GM18508 (cell line): ENCODE results near the gene KCNQ2.
"Not testable (repeated sequence)": the region's sequence is repeated elsewhere in the genome, so short reads cannot be mapped to it uniquely, and the experiment has no call there.

ENCODE experiments used
- ATAC-seq: cut with Tn5 transposase; IDR thresholded peaks from one replicate; pipeline ENCODE4 v1.9.1; 2021; ENCODE audit warnings: moderate number of reproducible peaks; ENCODE audit not compliant: insufficient read depth, unreplicated experiment

Gene KCNQ2

DNA sequence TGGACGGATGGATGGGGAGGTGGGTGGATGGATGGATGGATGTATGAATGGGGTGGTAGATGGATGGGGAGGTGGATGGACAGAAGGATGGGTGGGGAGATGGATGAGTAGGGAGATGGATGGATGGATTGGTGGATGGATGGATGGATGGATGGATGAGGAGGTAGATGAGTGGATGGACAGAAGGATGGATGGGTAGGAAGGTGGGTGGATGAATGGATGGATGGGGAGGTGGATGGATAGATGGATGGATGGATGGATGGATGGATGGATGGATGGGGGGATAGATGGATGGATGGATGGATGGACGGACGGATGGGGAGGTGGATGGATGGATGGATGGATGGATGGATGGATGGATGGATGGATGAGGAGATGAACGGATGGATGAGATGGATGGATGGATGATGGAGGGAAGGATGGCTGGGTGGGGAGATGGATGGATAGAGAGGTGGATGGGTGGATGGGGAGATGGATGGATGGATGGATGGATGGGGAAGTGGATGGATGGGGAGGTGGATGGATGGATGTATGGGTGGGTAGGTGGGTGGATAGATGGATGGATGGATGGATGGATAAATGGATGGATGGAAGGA lies 19.3 kb upstream of the KCNQ2 start:
- no peak for ATAC-seq

DNA sequence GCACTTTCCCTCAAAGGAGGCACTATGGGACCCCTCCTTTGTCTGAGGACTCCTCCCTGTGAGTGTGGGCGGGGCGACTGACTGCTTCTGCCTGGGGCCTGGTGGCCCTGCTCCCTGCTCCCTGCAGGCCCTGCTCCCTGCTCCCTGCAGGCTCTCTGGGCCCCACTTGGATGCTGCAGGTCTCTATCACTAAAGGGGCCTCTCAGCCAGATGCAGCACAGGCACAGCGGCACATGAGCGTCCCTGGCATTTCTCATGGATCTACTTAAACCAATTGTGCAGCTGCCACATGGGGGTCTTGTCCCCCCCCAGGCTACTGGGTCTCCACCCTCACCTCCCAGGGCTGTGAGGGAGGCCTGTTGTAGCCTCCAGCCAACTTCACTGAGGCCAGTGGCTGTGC lies 18.6 kb upstream of the KCNQ2 start:
- no peak for ATAC-seq

DNA sequence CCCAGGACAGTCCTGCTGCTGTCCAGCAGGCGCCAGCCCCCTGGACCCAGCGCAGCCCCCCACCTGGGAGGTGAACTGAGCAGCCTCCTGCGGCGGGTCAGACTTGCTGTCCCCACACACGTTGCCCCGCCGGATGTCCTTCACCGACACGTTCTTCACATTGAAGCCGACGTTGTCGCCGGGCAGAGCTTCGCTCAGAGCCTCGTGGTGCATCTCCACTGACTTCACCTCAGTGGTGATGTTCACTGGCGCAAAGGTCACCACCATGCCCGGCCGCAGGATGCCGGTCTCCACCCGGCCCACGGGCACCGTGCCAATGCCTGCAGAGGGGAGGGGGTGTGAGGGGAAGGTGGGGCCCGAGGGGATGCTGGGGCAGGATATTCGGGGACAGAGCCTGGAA lies 18.0 kb upstream of the KCNQ2 start:
- ATAC-seq, result no peak

DNA sequence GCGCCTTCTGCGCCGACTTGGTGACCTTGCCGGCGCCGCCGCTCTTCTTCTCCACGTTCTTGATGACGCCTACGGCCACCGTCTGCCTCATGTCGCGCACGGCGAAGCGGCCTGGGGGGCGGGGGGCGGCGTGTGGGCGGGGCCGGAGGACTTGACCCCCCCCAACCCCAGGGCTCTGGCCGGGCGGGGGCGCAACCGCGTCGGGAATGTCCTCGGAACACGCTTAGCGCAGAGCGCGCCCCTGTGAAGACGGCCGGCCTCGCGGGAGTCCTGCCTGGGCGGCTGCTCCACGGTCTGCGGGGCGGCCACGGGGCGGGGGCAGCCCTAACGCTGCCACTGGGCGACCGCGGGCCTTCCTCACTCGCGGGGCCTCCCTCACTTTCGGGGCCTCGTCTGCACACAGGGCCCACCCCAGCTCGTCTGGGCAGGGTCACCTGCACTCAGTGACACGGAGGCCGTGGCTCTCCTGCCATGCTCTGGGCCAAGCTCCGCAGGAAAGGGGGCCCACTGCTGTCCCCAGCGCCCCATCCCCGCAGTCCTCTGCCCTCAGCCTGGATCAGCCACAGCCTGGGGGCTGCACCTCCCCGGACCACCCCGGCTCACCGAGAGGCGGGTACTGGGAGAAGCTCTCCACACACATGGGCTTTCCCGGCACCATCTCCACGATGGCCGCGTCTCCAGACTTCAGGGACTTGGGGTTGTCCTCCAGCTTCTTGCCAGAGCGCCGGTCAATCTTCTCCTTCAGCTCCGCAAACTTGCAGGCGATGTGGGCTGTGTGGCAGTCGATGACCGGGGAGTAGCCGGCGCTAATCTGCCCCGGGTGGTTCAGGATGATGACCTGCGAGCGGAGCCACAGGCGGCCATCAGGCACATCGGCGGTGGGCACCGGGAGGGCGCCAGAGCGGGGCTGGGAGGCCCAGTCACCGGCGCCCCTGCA lies 16.1 kb upstream of the KCNQ2 start:
- no peak for ATAC-seq

DNA sequence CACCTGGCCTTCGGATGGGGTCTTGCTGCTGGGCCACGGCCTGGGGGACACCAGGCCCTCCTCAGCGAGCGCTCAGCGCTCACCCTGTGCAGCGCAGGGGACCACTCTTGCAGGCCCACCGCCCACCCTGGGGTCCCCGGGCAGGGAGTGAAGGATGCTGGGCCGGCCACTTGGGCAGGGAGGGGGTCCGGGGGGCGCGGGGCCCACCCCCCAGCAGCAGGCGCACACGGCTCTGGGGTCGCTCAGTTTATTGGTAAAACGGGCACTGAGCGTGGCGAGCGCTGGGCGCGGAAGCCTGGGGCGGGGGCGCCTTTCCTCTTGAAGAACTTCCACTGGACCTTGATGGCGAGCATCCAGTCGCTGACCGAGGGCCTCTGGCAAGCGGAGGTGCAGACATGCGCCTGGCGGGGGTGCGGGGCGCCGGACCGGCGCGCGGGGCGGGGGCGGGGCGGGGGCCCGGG lies 15.4 kb upstream of the KCNQ2 start:
- no peak for ATAC-seq

DNA sequence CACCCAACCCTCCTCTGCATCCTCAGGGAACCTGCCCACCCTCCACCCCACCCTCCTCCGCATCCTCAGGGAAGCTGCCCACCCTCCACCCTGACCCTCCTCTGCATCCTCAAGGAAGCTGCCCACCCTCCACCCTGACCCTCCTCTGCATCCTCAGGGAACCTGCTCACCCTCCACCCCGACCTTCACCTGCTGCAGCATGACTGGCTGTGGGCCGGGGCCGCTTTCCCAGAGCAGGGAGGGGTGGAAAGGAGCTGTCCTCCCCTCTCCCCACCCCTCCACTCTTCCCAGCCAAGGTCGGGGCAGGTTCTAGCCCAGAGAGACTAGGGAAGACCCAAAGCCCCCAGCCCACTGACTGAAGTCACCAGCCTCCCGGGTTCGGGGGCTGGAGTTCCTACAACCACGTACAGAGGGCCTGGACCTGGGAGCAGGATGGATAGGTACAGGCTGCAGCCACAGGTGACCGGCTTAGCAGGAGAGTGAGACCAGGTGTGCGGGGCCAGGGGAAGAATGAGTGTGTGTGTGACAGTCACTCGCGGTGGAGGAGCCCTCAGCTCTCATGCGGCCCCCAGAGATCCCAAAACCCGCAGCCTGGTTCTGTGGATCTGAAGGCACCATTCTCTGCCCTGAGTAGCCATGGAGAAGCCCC lies 14.8 kb upstream of the KCNQ2 start:
- ATAC-seq, result no peak

DNA sequence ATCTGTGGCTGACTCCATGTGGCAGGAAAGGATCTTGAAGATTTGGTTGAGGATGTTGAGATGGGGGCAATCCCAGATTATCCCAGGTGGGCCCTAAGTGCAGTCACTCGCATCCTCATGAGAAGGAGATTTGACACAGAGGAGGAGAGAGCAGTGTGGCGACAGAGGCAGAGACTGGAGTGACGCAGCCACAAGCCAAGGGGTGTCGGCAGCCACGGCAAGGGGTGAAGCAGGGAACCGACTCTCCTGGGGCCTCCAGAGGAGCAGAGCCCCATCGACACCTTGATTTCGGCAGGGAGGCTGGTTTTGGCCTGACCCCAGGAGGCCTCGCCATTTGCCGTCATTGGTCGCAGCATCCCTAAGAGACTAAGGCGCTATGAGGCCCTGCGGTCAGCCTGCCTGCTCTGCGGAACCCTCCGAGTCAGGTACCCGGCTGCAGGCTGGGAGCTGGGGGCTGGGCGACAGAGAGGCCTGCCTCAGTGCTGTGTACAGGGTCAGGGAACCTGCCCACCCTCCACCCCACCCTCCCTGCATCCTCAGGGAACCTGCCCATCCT lies 13.9 kb upstream of the KCNQ2 start:
- ATAC-seq, result no peak

DNA sequence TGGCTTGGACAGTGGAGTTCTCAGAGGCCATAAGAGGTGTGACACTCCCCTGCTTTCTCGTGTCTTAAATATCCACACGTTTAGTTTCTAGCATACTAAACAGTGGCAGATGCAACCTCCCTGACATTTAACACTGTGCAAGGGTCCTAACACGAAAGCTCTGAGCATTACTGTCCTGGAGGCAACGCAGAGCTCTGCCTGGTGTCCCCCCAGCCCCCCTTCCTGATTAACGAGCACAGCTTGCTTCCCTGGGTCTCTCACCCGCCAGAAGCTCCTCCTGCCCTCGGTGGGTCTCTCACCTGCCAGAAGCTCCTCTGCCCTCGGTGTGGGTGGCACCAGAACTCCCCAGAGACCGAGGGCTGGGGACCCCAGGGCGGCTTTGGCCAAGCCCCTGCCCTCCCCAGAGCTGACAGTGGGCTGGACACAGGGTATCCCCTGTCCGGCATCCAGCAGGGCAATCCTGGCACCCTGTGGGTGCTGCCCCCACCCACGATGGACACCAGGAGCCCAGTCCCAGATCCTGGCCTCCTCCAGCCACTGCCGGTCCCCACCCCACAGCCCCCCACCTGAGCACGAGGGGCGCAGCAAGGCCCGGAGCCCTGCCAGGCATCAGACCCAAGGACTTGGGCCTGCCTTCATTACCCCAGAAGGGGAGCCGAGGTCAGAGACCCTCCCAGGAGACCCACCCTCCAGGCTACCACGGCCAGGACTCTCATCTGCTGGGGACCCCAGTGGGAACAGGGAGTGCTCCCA lies 12.4 kb upstream of the KCNQ2 start:
- no peak for ATAC-seq

DNA sequence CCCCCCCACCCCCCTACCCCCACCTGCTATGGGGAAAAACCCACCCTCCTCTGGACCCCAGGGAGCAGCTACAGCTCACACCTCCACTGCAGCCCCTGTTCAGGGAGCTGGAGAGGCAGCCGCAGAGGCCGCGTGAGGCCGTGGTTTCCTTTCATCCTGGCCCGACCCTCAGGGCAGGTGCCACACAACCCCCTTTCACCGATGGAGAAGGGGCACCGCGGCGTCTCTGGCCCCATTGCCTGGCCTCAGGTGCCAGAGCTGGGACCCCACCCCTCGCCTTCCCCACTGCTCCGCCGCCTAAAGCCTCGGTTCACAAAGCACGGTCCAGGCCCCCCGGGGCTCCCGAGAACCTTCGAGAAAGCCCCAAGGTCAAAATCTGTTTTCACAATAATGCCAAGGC lies 11.8 kb upstream of the KCNQ2 start:
- ATAC-seq, result no peak

DNA sequence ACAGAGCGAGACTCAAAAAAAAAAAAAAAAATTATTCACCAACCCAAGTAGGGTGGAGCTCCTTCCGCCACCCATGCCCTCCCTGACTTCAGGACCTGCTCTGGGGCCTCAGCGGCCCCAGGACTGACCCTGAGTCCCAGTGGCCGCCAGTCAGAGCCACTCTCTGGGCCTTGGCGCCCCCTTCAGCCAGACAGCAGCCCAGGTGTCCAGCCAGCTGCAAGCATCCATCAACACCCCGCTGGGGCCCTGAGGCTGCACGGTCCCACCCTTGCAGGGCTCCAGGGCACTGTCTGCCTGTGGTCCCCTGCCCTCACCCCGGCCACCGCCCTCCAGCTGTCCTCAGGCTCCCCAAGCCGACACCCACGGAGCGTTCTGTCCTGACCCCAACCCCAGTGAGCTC lies 11.4 kb upstream of the KCNQ2 start:
- ATAC-seq, result no peak

DNA sequence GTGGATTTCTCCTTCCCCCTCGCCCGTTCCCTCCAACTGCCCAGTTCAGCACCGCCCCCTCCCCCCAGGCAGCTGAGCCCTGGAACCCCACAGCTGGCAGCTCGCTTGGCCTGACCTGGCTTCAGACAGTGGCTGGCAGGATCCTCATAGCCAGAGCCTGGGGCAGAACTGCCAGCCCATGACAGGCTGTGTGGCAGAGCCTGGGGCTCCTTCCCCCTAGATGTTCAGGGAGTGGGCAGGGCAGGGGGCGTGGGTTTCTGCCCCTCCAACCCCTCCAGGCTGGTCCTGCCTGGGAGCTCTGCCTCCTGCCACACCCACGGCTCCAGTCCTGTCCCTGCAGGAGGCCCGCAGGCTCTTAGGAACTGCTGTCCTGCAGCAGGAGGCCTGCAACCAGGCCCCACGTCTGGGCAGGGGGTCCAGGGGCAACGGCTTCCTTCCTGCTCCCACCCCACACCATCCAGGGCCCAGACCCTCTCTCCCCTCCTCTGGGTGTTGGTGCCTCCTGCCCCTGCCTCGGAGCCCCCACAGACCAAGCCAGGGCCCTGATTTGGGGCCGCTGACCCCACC lies 9.6 kb upstream of the KCNQ2 start:
- no peak for ATAC-seq

DNA sequence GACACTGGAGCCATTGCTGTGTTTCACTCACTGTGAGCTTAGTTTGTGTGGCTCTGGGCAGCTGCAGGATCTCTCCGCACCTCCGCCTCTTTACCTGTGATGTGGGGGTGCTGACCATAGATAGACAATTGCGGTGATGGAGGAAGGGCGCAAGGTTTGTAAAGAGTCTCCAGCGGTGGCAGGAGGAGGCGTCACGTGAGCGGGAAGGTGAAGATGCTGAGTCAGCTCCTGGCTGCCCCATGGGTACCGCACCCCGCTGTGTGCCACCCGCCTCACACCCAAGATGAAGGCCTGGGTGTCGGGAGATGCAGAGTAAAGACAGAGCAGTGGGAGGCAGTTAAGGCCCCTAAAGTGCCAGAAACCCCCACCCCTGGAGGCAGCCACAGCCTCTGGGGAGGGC lies 9.0 kb upstream of the KCNQ2 start:
- no peak for ATAC-seq

DNA sequence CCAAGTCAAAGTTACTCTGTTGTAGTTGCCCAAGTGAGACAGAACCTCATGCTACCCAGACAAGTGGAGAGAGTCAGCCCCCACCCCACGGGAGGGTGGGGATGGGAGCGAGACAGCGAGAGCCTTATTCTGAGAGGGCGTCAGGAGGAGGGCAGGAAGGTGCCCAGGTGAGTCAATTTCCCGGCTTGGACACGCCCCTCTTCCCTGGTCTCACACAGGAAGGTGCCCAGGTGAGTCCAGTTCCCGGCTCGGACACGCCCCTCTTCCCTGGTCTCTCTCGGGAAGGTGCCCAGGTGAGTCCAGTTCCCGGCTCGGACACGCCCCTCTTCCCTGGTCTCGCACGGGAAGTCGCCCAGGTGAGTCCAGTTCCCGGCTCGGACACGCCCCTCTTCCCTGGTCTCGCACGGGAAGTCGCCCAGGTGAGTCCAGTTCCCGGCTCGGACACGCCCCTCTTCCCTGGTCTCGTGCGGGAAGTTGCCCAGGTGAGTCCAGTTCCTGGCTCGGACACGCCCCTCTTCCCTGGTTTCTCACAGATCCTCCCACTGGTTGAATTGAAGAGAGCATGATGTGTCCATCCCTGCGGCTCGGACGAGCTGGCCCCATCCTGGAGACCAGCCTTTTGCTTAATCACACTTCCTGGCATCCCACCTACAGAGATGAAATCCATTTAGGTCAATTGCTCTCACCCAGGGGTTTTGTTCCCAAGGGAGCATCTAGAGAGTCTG lies 7.4 kb upstream of the KCNQ2 start:
- ATAC-seq, result not testable (repeated sequence)

DNA sequence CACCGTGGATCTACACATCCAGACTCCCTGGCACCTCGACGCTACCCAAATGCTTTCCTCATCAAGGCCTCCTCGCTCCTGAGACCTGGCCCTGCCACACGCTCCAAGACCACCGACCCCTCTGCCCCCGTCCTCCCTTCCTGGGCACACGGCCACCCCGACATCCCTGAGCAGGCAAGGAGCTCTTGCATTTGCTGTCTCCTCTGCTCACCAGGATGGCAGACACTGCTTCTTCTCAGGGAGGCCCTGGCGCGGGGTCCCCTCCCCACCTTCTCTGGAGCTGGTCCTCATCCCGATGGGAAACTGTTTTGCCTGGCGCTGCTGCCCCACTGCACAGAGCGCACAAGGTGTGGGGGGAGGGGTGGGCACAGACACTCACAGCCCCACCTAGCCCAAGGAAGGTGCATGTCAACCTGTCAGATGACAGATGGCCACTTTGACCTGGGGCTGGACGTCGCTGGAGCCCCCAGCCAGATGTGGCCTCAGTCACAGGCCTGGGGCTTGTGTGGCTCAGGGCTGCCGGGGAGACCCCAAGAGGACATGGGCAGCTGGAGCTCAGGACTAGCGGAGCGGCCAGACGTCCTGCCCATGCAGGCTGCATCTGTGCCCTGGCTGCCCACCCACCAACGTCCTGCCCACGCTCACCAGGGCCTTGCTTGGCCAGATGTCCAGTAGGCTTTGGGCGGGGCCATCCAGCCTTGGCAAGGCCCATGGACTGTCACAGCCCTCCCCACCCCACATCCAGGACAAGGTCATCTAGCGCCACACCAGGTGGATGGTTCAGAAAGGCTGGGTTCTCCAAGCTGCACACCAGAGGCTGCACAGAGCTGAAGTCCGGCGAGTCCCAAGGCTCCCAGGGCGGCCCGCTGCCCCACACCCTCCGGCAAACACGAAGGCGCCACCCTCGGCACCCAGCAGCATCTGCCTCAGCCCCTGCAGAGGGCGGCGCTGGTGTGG lies 6.2 kb upstream of the KCNQ2 start:
- no peak for ATAC-seq

DNA sequence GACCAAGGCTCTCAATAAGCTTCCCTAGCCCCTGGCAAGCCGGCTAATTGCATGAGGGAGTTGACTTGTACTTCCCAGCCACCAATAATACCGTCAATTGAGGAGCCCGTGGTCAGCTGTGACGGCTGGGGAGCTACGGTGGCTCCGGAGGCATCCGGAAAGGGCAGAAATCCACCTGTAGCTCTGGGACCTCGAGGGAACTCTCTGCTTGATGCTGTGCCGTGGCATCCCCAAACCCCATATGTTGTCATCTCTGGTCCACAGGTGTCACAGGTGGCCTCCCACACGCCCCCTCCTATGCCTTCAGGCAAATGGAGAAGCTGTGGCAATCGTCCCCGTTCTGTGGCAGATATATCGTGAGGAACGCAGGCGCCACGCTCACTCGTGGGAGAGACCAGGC lies 5.5 kb upstream of the KCNQ2 start:
- no peak for ATAC-seq

DNA sequence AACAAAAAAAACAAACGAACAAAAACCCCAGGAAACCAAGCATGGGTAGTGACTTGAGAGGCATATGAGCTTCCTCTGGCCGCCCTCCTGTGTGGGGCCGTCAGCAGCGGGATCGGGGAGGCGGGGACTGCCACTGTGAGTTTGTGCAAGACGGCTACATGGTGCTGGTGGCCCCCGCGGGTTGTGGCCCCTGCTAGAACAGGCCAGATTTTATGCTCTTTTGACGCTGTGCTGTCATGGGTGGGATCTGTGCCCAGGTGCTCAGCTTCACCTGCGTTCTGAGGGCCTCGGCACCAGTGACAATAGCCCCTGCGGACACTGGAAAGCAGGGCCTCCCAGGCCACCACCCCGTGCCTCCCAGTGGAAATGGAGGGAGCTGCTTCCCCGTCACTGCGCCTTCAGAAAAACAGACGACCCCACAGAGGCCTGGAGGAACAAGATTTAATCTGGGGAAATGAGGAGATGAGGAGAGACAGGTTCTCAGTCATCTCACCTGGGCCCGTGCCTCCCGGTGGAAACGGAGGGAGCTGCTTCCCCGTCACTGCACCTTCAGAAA lies 4.7 kb upstream of the KCNQ2 start:
- ATAC-seq, result no peak

DNA sequence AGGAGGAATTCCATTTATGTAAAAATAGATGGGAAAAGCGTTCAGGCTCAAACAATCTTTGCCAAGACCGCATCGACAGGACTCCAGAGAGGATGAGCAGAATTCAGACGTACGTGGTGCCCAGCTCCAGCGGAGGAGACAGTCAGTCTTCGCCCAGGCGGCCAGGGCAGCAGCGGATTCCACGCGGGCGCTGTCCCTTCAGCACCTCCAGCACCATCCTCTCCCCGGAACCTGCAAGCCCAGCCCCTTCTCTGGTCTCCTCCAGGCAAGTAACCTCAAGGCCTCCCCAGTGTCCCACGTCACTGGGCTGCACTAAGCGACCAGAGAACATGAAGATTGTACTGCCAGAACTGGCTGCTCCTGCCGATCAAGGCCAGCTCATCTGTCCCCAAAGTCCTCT lies 2.8 kb upstream of the KCNQ2 start:
- no peak for ATAC-seq
